Activated T-helper 1 cell treated with anti-CD3 and anti-CD28 coated beads, Interleukin-12 subunit alpha, Interleukin-12 subunit beta, Interleukin-2, Interleukin-4 antibody, amounts not matched to agents 30 ng/mL and 10 ng/mL and 1 ng/mL, durations not matched to agents 14 hours and 24 hours and 36 hours (primary cell): ENCODE results near the gene LAGE3. TPM values are rescaled to one million over a fixed set of nuclear protein-coding genes. Genes with fewer than 3 reads are reported as not detected.
A peak's percentile ranks its signal among the peaks of the same experiment; 100 is the strongest.

Source experiments
- DNase-seq: peaks from one replicate; pipeline ENCODE4 v3.0.0; 2021; ENCODE audit warnings: low spot score
- H3K27ac Mint-ChIP-seq: one replicate; pipeline ENCODE4 v1.8.0; 2021; ENCODE audit warnings: mild to moderate bottlenecking, mixed read lengths
- H3K27me3 Mint-ChIP-seq: one replicate; pipeline ENCODE4 v1.8.0; 2022; ENCODE audit warnings: mild to moderate bottlenecking, moderate library complexity, mixed read lengths; ENCODE audit not compliant: insufficient read depth
- H3K36me3 Mint-ChIP-seq: one replicate; pipeline ENCODE4 v1.8.0; 2021; ENCODE audit warnings: low read depth, mixed read lengths
- H3K4me1 Mint-ChIP-seq: one replicate; pipeline ENCODE4 v1.8.0; 2021; ENCODE audit warnings: low read depth, mixed read lengths
- H3K4me3 Mint-ChIP-seq: one replicate; pipeline ENCODE4 v1.8.0; 2021; ENCODE audit warnings: mild to moderate bottlenecking, moderate library complexity, mixed read lengths
- H3K9me3 Mint-ChIP-seq: one replicate; pipeline ENCODE4 v1.8.0; 2021; ENCODE audit warnings: mixed read lengths
- intact Hi-C: fragments of 100-400 bp; cut with micrococcal nuclease; formaldehyde crosslinking; loops from one replicate; pipeline ENCODE4 v1.15.1; 2024
- total RNA-seq: library from RNA; stranded (reverse); gene quantifications from 2 replicates; pipeline ENCODE4 v1.2.3, GENCODE V29; 2022

Gene LAGE3, protein sequence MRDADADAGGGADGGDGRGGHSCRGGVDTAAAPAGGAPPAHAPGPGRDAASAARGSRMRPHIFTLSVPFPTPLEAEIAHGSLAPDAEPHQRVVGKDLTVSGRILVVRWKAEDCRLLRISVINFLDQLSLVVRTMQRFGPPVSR
- 60.3 and 63.2 TPM in 2 replicates for total RNA-seq

- peak; percentile 93 for DNase-seq
- peaks cover 10% of the 10 kb centered on the region for H3K36me3 Mint-ChIP-seq
- no peaks in the 10 kb centered on the region for H3K27me3 Mint-ChIP-seq
- no peaks in the 10 kb centered on the region for H3K9me3 Mint-ChIP-seq
- peak within 1 kb of the TSS; percentile 91 for H3K27ac Mint-ChIP-seq
- intact Hi-C loops: loop anchor here (1.0 to 5.0 kb wide), 9 partner anchors 11 to 552 kb away; partner anchors contain the start of genes ARHGAP4, FAM3A, FAM50A and G6PD
- H3K4me3 Mint-ChIP-seq: peak within 1 kb of the TSS; percentile 88
- H3K4me1 Mint-ChIP-seq: peaks cover 23% of the 10 kb centered on the region
Measured at GRCh38 chrX:154478728-154479622, at the start of gene LAGE3. LAGE3 (minus strand) TSS chrX:154479281; CDS start chrX:154478915, 366 bp downstream.

DNA sequence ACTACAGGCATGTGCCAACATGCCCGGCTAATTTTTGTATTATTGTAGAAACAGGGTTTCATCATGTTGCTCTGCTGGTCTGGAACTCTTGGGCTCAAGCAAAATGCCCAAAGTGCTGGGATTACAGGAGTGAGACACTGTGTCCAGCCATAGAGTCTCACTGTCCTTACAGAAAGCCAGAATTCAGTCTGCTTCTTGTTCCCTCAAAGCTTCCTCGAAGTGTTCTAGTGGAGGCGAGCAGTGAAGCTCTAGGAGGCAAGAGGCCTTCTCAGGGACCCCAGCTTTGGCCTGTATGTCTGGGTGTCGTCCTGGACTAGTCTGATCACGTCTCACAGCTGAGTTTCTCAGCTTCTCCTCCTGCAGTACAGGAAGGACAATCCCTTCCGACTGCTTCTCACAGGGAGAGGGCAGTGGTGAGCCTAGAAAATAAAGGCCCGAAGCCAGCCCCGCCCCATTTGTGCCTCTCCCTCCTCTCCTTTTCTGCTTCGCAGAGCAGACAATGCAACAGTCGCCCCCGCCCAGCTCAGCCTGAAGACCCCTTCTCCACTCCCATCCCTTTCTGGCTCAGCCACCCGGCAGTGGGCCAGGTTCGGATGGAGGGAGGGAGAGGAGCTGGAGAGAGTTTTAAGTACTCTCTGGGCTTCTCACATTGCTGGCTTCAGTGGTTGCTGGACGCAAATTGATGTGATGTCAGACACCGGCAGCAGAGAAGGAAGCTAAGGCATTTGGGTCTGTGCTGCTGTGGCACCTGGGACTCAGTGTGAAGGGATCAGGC is 48.0 kb upstream of the LAGE3 start:
- H3K27me3 Mint-ChIP-seq: no peaks in the 10 kb centered on the region
- intact Hi-C loops: no loop called here
- H3K4me1 Mint-ChIP-seq: peaks cover 18% of the 10 kb centered on the region
- no peaks in the 10 kb centered on the region for H3K9me3 Mint-ChIP-seq
- peaks cover 5% of the 10 kb centered on the region for H3K36me3 Mint-ChIP-seq
- peak; percentile 51 for DNase-seq
- peak overlapping the region; percentile 21 for H3K4me3 Mint-ChIP-seq
- H3K27ac Mint-ChIP-seq: peak overlapping the region; percentile 47

DNA sequence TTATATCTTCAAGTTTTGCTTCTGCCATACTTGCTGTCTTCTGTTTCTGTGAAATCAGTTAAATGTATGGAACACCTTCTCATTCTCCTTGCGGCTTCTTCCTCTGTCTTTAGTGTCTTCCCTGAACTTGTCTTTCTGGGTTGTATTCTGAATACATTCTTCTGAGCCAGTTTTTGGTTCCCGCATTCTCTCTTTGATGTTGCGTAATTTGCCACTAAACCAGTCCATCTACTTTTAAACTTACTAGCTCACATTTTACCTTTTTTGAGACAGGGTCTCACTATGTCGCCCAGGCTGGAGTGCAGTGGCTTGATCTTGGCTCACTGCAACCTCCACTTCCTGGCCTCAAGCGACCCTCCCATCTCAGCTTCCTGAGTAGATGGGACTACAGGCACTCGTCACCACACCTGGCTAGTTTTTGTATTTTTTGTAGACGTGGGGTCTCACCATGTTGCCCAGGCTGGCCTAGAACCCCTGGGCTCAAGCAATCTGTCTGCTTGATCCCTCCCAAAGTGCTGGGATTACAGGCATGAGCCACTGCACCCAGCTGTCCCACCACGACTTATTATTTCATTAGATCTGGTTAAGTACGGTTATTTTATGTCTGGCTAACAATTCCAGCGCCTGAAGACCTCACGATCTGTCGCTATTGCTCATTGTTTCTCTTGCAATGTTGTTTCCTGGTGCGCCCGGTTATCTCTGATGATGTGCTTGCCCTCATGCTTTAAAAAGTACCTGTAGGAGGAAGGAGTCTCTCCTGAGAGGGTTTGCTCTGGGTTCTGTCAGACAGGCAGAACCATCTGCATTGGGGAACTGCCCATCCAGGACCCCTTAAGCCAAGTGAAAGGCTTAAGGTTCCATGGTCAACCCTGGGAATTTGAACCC is 46.8 kb upstream of the LAGE3 start:
- Mint-ChIP-seq H3K36me3 (peaks cover under 1% of the 10 kb centered on the region), H3K4me3 (no peak overlapping the region), H3K9me3 (no peaks in the 10 kb centered on the region), H3K4me1 (peaks cover 18% of the 10 kb centered on the region), H3K27me3 (no peaks in the 10 kb centered on the region), H3K27ac (no peak overlapping the region)
- no peak for DNase-seq
- intact Hi-C loops: no loop called here

GRCh38 chrX:154519389-154519788 is 40.3 kb upstream of the LAGE3 start:
- intact Hi-C loops: loop anchor here (10.0 kb wide), 1 partner anchor 545 kb away; the partner anchor contains the start of genes HCFC1 and TMEM187
- H3K4me3 Mint-ChIP-seq: no peak overlapping the region
- no peaks in the 10 kb centered on the region for H3K27me3 Mint-ChIP-seq
- no peaks in the 10 kb centered on the region for H3K9me3 Mint-ChIP-seq
- no peaks in the 10 kb centered on the region for H3K36me3 Mint-ChIP-seq
- no peak for DNase-seq
- H3K27ac Mint-ChIP-seq: no peak overlapping the region
- peaks cover 12% of the 10 kb centered on the region for H3K4me1 Mint-ChIP-seq

DNA sequence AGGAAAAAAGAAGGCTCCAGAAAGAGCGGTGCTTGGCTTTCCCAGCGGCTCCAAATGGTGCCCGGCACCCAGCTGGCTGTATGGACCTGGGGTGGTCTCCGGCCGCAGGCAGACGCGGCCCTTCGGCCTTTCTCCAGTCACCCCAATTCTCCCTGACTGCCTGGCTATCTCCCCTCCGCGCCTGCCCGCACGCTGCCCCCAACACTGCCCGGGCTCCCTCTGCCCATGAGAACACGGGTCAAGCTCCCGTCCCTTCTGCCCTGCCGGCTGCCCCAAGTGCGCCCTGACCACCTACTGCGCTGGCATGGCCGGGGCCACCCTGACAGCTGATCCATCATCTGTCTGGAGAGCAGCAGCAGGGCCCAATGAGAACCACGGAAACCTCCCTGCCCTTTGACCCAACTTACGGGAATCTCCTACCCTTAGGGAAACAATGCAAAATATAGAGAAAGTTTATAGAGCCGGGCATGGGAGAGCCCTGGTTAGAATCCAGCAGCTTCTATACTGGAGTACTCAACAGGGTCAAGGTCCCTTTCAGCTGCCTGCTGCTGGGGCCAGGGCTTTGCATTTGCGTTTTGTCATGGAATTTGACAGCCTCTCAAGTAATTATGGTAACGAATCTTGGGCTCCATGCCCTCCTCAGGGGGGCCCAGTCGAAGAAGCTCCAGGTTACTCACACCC is 38.2 kb upstream of the LAGE3 start:
- no peak for DNase-seq
- Mint-ChIP-seq H3K4me3 (peak overlapping the region; percentile 87), H3K4me1 (peaks cover 20% of the 10 kb centered on the region), H3K27ac (no peak overlapping the region), H3K36me3 (peaks cover 5% of the 10 kb centered on the region), H3K9me3 (no peaks in the 10 kb centered on the region), H3K27me3 (no peaks in the 10 kb centered on the region)
- intact Hi-C loops: loop anchor here (2.0 to 10.0 kb wide), 2 partner anchors 88 to 542 kb away; partner anchors contain the start of genes ATP6AP1, HCFC1 and TMEM187

- no peaks in the 10 kb centered on the region for H3K9me3 Mint-ChIP-seq
- intact Hi-C loops: loop anchor here (1.0 to 10.0 kb wide), 6 partner anchors 26 to 542 kb away; partner anchors contain the start of genes ATP6AP1, HCFC1, IKBKG and LAGE3
- H3K36me3 Mint-ChIP-seq: peaks cover 5% of the 10 kb centered on the region
- H3K4me3 Mint-ChIP-seq: peak overlapping the region; percentile 87
- peaks cover 23% of the 10 kb centered on the region for H3K4me1 Mint-ChIP-seq
- no peak for DNase-seq
- no peaks in the 10 kb centered on the region for H3K27me3 Mint-ChIP-seq
- H3K27ac Mint-ChIP-seq: peak overlapping the region; percentile 91
Measured at GRCh38 chrX:154516656-154517100, 37.6 kb upstream of the LAGE3 start.

GRCh38 chrX:154515966-154516655 is 37.0 kb upstream of the LAGE3 start, which contains the start of gene FAM3A:
FAM3A (minus strand) TSS chrX:154516232; CDS start chrX:154515772, 460 bp downstream.
- Mint-ChIP-seq H3K27me3 (no peaks in the 10 kb centered on the region), H3K4me1 (peaks cover 28% of the 10 kb centered on the region), H3K36me3 (peaks cover 6% of the 10 kb centered on the region), H3K4me3 (peak within 1 kb of the TSS; percentile 87), H3K27ac (peak within 1 kb of the TSS; percentile 91), H3K9me3 (no peaks in the 10 kb centered on the region)
- intact Hi-C loops: loop anchor here (1.0 to 10.0 kb wide), 6 partner anchors 26 to 541 kb away; partner anchors contain the start of genes ATP6AP1, HCFC1, IKBKG and LAGE3
- peak; percentile 87 for DNase-seq

DNA sequence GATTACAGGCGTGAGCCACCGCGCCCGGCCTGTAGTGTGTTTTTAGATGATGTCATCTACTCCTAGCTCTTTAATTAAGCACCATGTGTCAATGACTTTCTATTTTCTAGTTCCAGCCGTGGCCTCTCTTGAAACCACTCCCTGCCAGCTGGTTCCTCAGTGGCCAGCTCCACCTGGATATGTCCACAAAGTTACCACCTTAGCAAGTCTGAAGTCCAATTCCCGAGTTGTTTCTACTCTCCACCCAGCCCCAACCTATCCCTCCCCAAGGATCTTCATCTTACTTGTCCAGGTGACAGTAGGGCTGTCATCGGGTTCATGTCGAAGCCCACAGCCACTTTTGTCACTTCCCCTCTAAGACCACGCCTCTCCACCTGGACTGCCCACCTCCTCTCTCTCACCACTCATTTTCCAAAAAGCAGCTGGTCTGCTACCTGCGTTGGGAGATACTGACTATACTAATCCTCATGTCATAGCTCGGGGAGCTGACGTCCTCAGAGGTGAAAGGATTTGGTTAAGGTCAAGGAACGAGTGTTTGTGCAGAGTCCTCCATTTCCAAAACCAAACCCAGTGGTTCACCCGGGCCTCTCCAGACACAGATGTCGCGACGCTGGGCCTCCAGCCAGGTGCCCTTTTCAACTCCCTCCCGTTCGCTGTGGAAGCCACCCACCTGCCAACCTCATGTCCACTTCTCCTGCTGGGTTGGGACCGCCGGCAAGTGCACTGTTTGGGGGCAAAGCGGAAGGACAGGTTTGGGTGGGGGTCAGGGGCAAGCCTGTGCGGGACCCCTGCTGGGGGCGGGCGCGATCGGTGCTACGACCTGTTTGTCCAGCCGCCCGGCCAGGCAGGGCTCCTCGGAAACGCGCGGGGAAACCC is 36.2 kb upstream of the LAGE3 start:
- intact Hi-C loops: loop anchor here (10.0 kb wide), 1 partner anchor 541 kb away; the partner anchor contains the start of genes HCFC1 and TMEM187

DNA sequence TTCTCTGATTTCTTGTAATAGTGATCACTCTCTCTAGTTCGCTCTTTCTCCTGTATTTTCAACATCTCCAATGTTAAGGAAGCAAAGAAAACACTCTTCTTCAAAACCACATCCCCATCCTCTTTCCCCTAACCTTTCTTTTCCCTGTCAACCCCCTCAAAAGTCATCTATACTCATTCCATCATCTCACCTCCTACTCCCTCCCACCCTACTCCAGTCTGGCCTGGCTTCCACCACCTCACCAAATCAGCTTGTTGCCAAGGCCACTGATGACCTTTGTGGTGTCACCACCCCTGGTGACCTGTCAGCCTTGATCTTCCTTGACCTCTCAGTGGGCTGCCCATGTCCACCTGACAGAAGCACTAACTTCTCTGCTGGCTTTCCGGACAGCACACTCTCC is 34.6 kb upstream of the LAGE3 start:
- Mint-ChIP-seq H3K27me3 (no peaks in the 10 kb centered on the region), H3K9me3 (no peaks in the 10 kb centered on the region), H3K36me3 (peaks cover 23% of the 10 kb centered on the region), H3K4me3 (peak overlapping the region; percentile 75), H3K27ac (peak overlapping the region; percentile 84), H3K4me1 (peaks cover 34% of the 10 kb centered on the region)
- no peak for DNase-seq
- intact Hi-C loops: loop anchor here (10.0 kb wide), 1 partner anchor 539 kb away; the partner anchor contains the start of genes HCFC1 and TMEM187

More for the DNA sequence above, 36.2 kb upstream of the LAGE3 start:
- peak overlapping the region; percentile 51 for H3K27ac Mint-ChIP-seq
- peak; percentile 4 for DNase-seq
- peaks cover 34% of the 10 kb centered on the region for H3K4me1 Mint-ChIP-seq
- no peaks in the 10 kb centered on the region for H3K27me3 Mint-ChIP-seq
- no peaks in the 10 kb centered on the region for H3K9me3 Mint-ChIP-seq
- peaks cover 10% of the 10 kb centered on the region for H3K36me3 Mint-ChIP-seq
- H3K4me3 Mint-ChIP-seq: peak overlapping the region; percentile 81
